ENCODE results near the gene PIGL.

The PIGL gene

DNA sequence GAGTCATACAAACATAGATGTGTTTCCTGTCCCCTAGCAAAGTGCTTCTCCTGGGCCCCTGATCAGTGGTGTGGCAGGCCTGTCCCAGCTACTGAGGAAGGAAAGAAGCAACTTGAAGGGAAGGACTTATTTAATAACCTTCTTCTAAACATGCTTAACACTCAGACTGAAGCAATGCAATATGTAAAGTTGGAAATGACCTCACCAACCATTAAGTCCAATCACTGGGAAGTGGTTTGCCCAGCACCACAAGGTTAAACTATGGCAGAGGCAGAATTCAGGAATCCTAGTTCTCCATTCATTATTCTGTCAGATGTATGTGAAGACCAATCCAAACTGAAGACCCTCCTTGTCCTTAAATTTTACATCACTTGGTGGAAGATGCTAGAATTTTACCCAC, 97.2 kb downstream of the PIGL start:
- DNase-seq, result no peak

DNA sequence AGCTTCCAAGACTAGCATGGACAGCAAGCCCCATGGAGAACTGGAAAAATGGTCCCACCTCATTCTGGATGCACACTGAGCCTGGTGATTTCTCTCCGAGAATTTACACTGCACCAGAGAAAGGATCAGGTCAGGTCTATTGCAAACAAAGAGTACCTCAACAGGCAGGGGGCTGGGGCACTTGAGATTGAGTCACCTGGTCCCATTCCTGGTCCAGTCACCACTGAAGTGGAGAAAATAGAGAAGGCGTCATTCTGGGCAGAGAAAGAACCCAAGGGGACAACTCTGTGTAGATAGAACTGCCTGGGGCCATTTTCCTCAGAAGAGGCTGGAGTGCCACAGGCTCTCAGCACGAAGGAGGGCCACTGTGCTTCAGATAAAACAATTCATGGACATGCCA, 97.8 kb downstream of the PIGL start:
- no peak for DNase-seq

DNA sequence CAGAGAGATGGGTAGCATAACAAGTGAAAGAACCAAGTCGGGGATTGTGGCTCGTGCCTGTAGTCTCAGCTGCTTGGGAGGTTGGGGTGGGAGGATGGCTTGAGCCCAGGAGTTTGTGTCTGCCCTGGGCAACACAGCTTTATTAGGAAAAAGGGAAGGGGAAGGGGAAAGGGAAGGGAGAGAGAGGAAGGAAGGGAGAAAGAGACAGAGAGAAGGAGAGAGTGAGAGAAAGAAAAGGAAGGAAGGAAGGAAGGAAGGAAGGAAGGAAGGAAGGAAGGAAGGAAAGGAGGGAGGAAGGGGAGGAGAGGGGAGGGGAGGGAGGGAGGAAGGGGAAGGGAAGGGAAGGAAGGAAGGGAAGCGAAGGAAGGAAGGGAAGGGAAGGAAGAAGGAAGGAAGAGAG, 103.0 kb downstream of the PIGL start:
- DNase-seq, result no peak

DNA sequence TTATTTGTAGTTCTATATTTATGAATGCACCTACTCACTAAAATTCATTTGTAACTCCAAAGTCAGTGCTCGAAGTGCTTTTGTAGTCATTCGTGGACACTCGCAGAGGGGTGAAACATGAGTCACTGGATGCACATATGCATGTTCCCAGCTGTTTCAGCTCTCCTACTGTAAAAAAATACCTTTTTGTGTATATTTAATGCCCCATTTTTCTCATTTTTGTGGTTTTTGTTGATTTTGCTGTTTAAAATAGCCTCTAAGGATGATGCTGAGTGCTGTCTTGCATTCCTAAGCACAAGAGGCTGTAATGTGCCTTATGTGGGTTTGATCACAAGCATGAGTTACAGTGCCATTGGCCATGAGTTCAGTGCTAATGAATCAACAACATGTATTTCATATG, 105.6 kb downstream of the PIGL start:
- no peak for DNase-seq

DNA sequence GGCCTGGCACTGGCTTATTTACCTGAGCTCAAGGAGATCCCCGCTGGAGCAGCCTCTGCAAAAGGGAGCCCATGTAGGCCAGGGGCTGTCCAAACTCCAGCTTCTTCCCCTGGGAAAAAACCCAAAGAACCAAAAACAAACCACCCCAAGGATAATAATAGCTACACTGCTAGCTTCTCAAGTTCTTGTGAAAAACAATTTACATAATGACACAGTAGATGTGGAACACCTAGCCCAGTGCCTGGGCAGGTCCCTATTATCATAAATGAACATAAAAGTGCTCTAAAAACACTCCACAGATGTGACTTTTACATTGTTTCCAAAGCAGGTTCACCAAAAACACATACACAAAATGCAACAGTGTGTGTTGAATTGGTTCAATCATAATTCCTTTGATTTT, 109.0 kb downstream of the PIGL start:
- no peak for DNase-seq

DNA sequence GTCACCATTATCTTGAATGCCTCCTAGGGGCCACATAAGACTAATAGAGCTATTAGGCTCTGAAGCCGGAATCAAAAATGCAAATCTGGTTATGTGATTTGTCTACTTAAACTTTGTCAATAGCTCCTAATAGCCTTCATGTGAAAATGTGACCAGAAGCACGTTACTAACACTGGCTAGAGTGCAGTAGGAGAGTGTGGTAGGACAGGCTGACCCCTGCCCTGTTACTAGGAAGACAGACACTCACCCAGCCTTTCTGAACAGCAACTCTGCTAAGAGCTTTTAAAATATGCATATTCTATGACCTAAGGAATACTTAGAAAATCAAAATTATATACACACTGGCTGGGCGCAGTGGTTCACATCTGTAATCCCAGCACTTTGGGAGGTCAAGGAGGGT, 110.0 kb downstream of the PIGL start:
- DNase-seq, result no peak

DNA sequence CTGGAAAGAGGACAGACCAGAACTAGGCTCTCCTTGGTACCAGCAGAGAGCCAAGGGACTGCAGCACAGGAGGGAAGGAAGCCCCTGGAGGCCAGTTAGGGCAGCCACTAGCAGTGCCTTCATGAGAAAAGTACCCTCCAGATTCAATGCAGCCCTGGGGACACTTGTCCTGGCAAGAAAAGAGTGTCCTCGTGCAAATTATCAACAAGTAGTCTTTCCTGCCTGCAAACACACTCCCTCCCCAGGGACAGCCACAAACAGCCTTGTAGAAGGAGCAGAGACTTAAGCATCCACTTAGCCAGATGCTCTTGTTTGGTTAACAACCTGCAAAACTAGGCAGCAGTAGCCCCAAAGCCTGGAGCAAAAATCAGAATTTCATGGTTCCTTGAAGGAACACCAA, 112.0 kb downstream of the PIGL start:
- no peak for DNase-seq

DNA sequence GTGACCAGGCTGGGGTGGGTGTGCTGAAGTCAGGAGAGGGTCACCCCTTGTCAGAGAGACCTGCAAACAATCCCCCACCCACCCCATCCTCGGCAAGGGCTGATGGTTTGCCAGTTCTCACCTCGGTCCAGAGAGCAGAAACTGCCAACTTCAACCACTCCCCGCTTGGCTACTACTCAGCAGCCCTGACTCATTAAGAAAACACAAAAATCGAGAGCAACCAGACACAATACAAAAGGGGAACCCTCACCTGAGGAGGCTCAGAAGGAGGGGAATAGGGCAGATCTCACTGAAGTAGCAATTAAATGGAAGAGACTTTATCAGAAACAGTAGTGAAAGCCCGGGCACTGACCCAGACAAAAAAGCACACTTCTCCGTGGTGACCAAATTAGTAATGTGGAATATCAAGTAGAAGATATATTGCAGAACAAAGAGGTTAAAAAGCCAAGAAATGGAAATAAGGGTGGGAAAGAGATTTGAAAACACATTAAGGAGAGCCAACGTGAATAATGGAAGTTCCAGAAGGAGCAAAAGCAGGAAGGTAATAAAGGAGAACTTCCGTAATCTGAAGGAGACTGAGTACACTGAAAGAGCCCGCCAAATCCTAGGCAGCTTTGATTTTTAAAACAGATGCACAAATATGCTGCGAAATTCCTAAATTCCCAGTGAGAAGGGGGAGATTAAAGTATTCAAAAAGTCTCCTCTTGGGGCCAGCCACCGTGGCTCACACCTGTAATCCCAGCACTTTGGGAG, 112.7 kb downstream of the PIGL start:
- peak; percentile 66 for DNase-seq

DNA sequence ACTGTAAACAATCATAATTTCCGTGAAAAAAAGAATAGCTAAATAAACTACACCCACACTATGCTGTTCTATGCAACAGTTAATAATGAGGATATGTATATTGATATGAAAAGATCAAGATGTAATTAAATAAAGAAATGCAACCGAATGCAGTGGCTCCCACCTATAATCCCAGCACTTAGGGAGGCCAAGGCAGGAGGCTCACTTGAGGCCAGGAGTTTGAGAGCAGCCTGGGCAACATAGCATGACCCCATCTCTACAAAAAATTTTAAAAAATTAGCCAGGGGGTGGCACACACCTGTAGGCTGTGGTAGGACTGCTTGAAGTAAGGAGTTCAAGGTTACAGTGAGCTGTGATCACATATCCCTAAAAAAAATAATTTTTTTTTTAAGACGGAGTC, 121.4 kb downstream of the PIGL start:
- no peak for DNase-seq

DNA sequence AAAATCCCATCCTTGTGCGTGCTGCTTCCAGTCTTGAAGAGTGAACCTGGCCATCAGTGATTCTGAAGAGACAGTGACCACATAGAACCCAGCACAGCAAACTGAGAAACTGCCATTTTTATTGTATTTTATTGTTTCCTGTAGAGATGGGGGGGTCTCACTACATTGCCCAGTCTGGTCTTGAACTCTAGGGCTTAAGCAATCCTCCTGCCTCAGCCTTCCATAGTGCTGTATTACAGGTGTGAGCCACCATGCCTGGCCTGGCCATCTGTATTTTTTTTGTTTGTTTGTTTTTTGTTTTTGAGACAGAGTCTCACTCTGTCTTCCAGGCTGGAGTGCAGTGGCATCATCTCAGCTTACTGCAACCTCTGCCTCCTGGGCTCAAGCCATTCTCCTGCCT, 122.4 kb downstream of the PIGL start:
- no peak for DNase-seq

DNA sequence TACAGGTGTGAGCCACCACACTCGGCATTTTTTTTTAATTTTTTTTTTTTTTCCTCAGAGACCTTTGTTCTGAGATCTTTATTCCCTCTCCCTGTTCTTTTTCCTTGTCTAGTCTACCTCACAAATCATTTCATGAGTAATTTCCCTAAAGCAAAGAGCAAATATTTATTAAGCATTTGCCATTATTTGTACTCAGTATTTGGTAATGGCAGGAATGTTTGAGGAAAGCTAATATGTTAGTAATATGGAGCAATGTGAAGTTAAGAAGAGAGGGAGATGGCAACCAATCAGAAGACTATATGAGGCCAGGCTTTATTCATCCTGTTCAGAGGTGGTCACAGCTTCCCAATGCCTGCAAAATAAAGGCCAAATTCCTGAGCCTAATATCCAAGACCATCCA, 122.9 kb downstream of the PIGL start:
- DNase-seq, result no peak

DNA sequence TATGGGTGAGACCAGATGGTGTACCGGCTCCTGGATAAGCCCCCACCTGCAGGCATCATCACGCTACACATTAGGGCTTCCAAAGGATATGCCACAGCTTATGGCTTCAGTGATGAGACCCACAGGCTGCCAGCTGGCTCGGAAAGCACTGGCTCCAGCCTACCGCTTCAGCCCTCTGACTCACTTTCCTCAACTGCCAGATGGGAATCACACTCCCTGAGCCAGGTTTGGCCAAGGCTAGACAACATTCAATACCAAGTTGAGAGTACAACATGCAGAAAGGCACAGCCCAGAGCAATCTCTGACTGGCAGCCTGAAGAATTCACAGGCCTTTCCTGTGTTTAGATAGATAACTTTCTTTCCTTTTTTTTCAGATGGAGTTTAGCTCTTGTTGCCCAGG, 126.0 kb downstream of the PIGL start:
- no peak for DNase-seq

DNA sequence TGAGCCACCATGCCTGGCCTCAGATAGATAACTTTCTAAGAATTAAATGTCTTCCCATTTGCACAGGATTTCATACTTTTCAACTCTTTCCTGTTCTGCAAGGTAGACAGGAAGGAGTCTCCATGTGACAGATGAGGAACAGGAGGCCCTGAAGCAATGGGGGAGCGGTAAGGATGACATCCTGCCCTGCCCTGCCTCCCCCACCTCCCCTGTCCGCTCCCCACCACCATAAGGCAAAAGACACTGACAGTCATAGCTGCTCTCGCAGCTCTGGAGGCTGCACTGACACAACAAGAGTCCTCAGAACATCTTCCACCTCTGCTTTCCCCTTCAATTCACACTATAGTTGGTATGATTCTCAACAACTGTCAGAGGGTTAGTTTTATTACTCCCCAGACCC, 126.6 kb downstream of the PIGL start:
- DNase-seq, result no peak

DNA sequence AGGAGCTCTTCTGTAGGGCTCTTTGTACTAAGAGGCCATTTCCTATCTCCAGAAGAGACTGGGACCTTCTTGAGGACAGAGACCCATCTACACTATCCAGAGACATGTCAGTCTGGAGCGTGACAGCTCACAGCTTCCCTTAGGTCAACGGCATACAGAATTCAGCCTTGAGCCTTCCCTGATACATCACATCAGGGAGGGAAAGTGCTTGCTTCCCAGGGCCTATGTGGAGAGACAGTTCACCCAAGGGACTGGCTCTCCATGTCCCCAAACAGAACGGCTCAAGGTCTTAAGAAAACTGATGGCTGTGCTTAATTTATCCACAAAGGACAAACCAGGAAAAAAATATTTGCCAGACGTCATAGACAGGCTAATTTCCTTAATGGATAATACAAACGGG, 128.6 kb downstream of the PIGL start:
- no peak for DNase-seq

DNA sequence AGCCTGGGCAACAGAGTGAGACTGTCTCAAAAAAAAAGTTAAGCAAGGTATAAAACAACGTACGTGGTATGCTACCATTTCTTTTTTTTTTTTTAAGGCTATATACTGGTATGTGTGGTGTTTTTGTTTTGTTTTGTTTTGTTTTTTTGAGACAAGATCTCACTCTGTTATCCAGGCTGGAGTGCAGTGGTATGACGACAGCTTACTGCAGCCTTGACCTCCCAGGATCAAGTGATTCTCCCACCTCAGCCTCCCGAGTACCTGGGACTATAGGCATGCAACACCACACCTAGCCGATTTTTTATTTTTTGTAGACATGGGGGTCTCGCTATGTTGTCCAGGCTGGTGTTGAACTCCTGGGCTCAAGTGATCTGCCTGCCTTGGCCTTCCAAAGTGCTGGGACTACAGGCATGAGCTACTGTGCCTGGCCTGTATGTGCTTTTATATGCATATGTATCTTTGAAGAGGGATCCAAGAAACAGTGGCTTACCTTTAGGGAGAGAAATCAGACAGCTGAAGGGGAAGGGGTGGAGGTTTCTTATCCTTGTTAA, 129.8 kb downstream of the PIGL start:
- DNase-seq, result no peak

DNA sequence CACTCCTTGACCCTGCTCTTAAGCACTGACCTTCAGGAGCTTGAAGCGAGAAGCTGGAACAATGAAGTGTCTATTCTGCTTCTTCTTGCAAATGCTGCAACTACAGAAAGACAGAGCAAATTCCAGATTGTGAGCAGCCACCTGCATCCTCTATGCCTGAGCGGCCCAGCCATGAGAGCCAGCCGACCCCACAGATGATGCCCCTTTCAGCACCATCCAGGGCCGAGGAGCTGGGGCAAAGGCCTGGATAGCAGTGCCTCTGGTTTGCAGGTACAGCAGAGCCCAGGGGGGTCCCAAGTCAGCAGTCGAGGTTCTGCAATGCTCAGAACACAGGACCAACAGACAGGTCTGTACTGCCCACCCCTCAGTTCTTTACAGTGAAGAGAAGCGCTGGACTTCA, 131.6 kb downstream of the PIGL start:
- no peak for DNase-seq

DNA sequence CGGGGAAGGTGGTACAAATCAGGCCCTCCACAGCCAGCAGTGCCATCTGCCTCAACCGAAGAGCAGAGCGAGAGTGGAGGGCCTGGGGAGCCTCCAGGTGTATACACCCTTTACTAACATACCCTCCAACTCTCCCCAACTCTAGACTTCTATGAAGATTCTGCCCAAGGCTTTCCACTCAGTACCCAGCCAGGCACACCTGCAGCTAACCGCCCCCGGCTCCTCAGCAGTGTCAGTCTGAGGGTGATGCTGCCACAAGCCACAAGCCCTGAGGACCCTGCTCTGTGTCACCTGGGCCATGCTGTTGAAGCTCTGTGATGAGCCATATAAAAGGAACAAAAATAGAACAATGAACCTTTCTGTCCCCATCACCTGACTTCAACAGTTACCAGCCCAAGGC, 132.4 kb downstream of the PIGL start:
- no peak for DNase-seq

DNA sequence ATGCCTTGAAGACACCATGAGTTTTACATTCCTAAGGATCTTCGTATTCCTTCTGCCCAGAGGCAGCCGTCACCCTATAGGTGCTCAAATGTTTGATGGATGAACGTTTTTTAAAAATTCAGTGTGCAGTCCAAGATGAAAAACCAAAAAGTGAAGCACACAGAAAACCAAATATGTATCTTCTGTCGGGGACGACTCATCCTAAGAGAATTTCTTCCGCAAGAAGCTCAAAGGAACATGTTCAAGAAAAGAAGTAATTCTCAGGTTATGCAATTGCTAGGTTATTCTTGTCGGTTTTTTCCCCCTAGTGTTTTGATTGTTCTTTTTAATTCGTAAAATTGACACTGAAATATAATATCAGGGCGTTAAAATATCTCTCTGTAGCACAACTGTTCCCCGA, 134.8 kb downstream of the PIGL start:
- DNase-seq, result no peak

DNA sequence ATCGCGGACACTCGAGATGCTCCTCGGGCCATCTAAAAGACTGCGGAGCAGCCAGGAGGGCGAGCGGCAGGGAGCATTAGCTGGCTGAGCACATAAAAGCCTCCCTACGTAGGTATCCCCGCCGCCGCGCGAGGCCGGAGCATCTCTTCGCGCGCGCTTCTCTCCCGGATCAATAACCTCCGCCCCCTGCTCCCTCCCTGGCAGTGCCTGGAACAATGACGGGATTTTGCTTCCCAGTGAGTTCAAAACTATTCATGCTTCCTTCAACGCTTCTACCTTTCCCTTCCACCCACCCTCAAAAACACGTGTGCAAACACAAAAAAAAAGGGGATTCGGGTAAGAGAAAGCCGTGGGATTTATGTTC, 135.3 kb downstream of the PIGL start:
- peak; percentile 59 for DNase-seq

DNA sequence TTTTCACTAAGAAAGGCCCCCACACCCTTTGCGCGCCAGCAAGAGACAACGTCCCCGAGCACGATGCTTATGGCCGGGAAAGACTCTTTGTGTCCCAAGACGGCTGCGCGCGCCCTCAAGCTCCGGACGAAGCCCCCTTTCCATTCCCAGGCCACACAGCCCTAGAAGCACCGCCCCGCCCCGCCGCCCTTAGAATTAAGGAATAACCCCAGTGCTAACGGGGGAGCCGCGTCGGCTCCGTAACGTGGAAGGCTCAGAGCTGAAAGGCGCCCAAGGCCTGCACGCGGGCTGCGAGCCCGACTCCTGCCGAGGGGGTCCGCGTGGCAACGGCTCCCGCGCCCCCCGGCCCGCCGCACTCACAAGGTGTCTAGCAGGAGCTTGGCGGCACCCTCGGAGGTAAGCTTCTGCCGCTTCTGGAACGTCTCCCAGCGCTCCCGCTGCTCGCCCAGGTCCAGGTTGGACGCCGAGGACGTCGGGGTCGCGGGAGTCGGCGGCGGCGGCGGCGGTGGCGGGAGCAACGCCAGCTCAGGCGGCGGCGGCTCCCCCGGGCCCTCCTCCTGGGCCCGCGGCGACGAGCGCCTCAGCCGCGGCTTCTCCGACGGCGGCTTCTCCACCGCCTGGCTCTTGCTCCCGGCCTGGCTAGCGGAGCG, 135.8 kb downstream of the PIGL start:
- DNase-seq, result peak; percentile 77

DNA sequence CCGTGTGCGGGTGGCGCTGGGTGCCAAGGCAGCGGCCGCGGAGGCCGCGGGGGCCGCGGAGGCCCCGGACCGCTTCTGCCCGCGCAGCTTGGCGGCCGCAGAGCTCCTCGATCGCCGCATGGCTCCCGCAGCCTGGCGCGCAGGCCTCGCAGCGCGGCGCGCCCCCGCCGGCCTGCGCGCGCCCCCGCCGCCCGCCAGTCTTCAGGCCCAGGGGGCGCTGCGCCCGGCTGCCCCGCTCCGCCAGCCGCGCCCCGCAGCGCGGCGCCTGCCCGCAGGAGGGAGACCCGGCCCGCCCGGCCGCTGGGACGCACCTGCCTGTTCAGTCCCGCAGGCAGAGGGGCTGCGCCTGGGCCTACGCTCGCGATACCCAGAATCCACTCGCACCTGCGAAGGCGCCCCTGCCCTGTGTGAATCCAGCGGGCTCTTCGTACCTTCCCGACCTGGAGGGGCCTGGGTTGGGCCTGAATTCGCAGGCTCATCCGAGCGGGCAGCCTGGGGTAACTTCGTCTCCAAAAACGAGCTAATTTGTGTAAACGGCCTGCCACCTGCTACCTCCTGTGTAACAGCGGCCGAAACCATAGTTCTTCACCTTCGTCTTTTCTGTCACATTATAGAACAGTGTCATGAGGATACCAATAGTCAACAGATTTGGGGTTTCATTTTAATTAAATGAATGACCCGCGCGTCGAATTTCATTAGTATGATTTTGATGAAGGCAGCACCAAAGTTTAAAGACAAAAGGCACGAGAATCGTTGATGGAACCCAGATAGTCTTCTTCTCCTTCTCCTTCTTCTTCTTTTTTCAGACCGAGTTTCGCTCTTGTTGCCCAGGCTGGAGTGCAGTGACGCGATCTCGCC, 136.5 kb downstream of the PIGL start, which contains the start of gene CENPV:
CENPV (minus strand) TSS at position 153 of the 858 bp plus-strand sequence; CDS start at position 120, 33 bp downstream.
- peak; percentile 76 for DNase-seq

DNA sequence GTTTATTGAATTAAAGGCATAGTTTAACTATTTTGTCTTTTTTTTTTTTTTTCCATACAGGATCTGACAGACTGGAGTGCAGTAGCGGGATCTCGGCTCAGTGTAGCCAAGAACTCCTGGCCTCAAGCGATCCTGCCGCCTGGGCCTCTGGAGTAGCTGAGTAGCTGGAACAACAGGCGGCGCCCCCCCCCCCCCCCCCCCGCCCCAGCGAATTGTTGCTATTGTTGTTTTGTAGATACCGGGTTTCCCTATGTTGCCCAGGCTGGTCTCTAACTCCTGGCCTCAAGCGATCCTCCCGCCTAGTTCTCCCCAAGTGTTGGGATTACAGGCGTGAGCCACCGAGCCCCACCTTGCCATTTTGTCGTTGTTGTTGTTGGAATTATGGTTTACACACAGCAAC, 137.6 kb downstream of the PIGL start:
- DNase-seq, result no peak

DNA sequence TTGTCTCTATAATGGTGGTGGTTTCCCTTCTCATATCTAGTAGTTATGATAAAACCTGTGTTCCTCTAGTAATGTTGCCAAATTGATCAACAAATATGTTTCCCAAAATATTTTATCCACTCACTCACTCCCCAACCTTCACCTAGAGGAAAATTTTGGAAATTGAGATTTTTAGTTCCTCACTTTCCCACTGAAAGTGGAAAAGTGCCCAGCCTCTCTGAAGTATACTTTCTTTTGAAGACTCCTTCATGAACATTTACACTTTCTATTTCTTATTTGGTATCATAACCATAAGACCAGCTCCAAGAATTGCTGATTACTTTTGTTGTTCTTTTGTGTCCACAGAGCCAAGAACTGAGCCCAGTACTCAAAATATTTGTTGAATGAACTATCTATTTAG, 141.4 kb downstream of the PIGL start:
- no peak for DNase-seq

DNA sequence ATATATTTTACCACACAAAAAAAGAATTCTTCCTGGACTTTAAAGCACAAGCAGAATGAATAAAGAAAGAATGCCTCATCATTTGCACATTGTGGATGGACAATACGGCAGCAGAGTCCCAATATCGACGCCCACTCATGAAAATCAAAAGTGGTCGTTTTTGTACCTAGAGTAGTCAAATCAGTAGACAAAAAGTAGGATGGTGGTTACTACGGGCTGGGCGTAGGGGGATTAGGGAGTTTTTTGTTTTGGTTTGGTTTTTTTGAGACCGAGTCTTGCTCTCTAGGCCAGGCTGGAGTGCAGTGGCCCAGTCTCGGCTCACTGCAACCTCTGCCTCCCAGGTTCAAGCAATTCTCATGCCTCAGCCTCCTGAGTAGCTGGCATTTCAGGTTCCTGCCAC, 144.9 kb downstream of the PIGL start:
- no peak for DNase-seq
